22Rv1 (cell line): Measurements from ENCODE around the gene RYR2.

Source experiments
- H3K27ac ChIP-seq: fragments of 450-650 bp; 2 replicates; pipeline ENCODE4 v1.5.1; 2017
- ZFX ChIP-seq: fragments of 450-650 bp; IDR thresholded peaks from 2 replicates; pipeline ENCODE4 v1.6.1; 2017; ENCODE audit warnings: antibody characterized with exemption, borderline replicate concordance
- TF ChIP-seq, protein P1 (sequence below): fragments of 450-650 bp; IDR thresholded peaks from 2 replicates; pipeline ENCODE4 v1.5.1; 2017; ENCODE audit warnings: mild to moderate bottlenecking

Gene RYR2

DNA sequence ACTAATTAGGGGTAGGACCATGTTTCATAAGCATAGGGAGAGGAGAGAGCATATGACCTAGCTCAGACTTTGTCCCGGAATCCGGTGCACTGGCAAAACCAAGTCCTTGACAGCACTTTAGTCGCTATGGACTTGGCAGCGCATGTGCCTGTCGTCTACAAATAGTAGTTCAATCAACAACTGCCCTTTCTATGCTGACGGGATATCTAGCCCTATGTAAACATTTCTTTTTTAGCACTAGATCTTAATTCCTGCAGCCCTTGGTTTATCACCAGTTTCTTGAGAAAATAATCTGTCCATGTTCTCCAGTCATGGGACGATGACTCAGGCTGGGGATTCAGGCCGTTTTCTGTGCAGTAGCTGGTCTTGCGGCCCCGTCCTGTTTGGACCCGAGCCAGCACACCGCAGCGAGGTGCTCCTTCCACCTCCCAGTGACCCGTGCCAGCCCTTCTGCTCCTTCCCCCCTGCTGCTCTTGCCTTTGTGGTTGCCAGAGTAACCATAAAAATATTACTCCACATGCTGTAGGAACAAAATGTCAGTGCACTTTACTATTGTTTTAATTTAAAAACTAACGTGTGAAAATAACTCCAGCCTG, 29.1 kb upstream of the RYR2 start:
- H3K27ac ChIP-seq = no peak overlapping the region
- TF ChIP-seq, protein P1, sequence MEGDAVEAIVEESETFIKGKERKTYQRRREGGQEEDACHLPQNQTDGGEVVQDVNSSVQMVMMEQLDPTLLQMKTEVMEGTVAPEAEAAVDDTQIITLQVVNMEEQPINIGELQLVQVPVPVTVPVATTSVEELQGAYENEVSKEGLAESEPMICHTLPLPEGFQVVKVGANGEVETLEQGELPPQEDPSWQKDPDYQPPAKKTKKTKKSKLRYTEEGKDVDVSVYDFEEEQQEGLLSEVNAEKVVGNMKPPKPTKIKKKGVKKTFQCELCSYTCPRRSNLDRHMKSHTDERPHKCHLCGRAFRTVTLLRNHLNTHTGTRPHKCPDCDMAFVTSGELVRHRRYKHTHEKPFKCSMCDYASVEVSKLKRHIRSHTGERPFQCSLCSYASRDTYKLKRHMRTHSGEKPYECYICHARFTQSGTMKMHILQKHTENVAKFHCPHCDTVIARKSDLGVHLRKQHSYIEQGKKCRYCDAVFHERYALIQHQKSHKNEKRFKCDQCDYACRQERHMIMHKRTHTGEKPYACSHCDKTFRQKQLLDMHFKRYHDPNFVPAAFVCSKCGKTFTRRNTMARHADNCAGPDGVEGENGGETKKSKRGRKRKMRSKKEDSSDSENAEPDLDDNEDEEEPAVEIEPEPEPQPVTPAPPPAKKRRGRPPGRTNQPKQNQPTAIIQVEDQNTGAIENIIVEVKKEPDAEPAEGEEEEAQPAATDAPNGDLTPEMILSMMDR = no peak
- no peak for TF ChIP-seq ZFX

DNA sequence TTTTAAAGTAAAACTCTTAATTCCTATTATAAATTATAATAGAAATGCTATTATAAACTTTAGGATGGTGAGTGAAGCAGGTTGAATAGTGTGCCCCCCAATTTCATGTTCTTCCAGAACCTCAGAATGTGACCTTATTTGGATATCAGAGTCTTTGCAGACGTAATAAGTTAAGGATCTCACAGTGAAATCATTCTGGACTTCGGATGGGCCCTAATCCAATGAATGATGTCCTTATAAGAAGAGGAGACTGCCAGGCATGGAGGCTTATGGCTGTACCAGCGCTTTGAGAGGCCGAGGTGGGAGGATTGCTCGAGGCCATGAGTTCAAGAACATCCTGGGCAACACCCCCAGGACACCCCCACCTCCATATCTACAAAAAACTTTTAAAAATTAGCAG, 28.4 kb upstream of the RYR2 start:
- no peak overlapping the region for H3K27ac ChIP-seq
- no peak for TF ChIP-seq ZFX
- TF ChIP-seq, protein P1 = no peak

DNA sequence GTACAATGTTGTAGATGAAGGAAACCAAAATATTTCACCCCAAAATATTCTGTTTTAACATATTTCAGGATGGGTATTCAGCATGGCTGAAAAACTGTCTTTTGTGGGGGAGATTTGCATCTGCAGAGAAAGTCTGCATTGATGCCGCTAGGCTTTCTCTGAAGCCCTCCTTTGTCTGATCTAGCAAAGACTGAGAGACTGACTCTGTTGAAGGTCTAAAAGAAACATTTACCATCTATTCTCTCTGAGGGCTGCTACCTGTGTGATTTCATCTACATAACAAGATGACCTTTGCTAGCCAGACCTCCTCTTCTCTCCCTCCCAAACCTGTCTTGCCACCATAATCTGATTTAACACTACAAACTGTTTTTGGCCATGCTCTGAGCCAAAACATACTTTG, 25.4 kb upstream of the RYR2 start:
- H3K27ac ChIP-seq = no peak overlapping the region
- no peak for TF ChIP-seq ZFX
- TF ChIP-seq, protein P1 = no peak

DNA sequence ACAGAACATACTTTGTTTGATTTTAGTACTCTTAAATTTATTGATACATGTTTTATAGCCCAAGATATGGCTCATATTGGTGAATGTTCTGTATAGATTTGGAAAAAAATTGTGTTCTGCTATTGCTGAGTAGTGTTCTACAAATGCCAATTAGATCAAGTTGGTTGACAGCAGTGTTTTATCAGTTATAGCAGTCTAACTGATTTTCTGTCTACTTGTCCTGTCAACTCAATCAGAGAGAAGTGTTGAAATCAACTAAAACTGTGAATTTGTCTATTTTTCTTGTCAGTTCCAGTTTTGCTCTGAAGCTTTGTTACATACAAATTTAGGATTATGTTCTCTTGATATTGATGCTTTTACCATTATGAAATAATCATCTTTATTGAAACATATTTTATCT, 23.1 kb upstream of the RYR2 start:
- TF ChIP-seq, protein P1 = no peak
- no peak for TF ChIP-seq ZFX

DNA sequence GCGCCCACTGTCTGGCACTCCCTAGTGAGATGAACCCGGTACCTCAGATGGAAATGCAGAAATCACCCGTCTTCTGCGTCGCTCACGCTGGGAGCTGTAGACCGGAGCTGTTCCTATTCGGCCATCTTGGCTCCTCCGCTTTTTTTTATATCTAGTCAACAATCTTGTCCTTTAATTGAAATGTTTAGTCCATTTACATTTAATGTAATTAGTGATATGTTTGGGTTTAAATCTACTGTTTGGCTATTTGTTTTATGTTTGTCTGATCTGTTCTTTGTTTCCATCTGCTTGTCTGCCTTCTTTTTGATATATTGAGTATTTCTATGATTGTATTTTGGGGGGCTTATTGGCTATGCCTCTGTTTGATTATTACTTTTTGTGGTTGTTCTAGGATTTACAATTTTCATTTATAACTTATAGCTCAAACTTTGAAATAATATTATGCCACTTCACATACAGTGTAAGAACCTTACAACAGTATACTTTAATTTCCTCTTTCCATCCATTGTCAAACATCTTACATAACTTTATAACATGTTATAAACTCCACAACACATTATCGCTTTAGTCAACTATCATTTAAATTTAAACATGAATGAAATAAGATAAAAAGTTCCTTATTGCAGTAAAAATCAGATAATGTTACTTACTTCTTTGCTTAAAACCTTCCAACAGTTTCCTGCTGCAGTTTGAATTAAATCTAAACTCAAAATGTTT, 16.5 kb upstream of the RYR2 start:
- TF ChIP-seq, protein P1 = no peak
- TF ChIP-seq ZFX = no peak
- no peak overlapping the region for H3K27ac ChIP-seq

More for the DNA sequence above, 23.1 kb upstream of the RYR2 start:
- H3K27ac ChIP-seq = no peak overlapping the region

DNA sequence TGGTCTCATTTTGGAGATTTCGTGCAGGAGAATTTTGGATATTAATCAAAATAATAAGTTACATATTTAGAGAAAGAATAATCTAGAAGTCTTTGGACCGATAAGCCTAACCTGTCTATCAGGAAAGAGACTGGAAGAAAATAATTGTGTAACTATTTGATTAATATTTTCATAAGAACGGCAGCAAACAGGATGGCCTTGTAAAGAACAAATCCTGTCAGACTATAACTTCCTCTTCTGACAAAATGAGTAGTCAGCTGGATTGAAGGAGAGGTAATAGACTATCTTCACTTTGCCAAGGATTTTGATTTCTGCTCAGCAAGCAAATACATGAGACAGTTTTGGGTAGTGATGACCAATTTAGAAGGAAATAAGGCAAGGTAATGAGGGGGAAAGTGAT, 12.7 kb upstream of the RYR2 start:
- TF ChIP-seq ZFX = no peak
- TF ChIP-seq, protein P1 = no peak

DNA sequence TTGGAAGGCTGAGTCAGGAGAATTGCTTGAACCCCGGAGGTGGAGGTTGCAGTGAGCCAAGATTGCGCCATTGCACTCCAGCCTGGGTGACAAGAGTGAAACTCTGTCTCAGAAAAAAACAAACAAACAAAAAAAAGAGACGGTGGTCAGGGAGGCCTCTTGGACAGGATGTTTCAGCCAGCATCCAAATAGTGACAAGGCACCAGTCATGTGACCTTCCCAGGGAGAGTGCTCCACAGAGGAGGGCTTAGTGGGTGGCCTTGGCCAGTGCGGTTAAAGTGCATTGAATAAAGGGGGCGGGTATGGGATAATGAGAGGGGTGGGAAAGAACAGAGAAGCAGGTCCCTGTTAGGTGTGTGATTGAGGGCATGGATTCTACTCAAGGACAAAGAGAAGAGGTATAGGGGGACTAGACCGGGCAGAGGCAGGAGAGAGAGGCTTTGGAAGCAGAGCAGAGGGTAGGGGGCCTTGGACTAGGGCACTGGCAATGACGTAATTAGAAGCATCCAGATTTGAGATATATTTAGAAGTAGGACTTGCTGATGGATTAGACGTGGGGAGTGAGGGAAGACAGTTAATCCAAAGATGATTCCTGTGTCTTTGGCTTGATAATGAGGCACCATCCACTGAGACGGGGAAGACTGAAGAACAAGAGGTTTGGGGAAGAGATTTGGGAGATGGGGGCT, 12.0 kb upstream of the RYR2 start:
- TF ChIP-seq, protein P1 = no peak
- TF ChIP-seq ZFX = no peak
- H3K27ac ChIP-seq = no peak overlapping the region

More for the DNA sequence above, 12.7 kb upstream of the RYR2 start:
- H3K27ac ChIP-seq = no peak overlapping the region
